NB4 (cell line): ENCODE data around the gene SIGLEC10.

Experiments
- DNase-seq: peaks from one replicate; pipeline ENCODE4 v3.0.0; 2010; ENCODE audit warnings: low read depth
- H3K4me3 ChIP-seq: one replicate; pipeline ENCODE4 v1.5.1; 2011; ENCODE audit warnings: mild to moderate bottlenecking, low read depth, low read length, moderate library complexity
- MYC ChIP-seq: IDR thresholded peaks from 2 replicates; pipeline ENCODE4 v1.6.1; 2011; ENCODE audit warnings: low read depth, low read length
- POLR2A ChIP-seq: IDR thresholded peaks from 2 replicates; pipeline ENCODE4 v1.6.1; 2011; ENCODE audit warnings: mild to moderate bottlenecking; ENCODE audit not compliant: insufficient read length; ENCODE audit errors: extremely low read depth
- TF ChIP-seq, protein P1 (sequence below): IDR thresholded peaks from one replicate; pipeline ENCODE4 v1.5.1; 2012; ENCODE audit warnings: low read depth, low read length
- TF ChIP-seq, protein P2 (sequence below): IDR thresholded peaks from 2 replicates; pipeline ENCODE4 v1.6.1; 2011; ENCODE audit warnings: low read depth, low read length

SIGLEC10 gene

GRCh38 chr19:51377422-51377821 lies 40.0 kb downstream of the SIGLEC10 start:
- TF ChIP-seq MYC (no peak), POLR2A (no peak)
- TF ChIP-seq, protein P1, sequence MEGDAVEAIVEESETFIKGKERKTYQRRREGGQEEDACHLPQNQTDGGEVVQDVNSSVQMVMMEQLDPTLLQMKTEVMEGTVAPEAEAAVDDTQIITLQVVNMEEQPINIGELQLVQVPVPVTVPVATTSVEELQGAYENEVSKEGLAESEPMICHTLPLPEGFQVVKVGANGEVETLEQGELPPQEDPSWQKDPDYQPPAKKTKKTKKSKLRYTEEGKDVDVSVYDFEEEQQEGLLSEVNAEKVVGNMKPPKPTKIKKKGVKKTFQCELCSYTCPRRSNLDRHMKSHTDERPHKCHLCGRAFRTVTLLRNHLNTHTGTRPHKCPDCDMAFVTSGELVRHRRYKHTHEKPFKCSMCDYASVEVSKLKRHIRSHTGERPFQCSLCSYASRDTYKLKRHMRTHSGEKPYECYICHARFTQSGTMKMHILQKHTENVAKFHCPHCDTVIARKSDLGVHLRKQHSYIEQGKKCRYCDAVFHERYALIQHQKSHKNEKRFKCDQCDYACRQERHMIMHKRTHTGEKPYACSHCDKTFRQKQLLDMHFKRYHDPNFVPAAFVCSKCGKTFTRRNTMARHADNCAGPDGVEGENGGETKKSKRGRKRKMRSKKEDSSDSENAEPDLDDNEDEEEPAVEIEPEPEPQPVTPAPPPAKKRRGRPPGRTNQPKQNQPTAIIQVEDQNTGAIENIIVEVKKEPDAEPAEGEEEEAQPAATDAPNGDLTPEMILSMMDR, result no peak
- TF ChIP-seq, protein P2, sequence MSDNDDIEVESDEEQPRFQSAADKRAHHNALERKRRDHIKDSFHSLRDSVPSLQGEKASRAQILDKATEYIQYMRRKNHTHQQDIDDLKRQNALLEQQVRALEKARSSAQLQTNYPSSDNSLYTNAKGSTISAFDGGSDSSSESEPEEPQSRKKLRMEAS, result no peak
- DNase-seq, result no peak
- H3K4me3 ChIP-seq, result no peak overlapping the region

GRCh38 chr19:51375504-51376221 lies 41.8 kb downstream of the SIGLEC10 start:
- TF ChIP-seq, protein P1, result no peak
- TF ChIP-seq, protein P2, result no peak
- no peak for TF ChIP-seq POLR2A
- DNase-seq, result peak; percentile 87
- H3K4me3 ChIP-seq, result no peak overlapping the region

- TF ChIP-seq, protein P1, result no peak
- TF ChIP-seq MYC, result peak; percentile 57
- peak; percentile 19 for TF ChIP-seq POLR2A
- TF ChIP-seq, protein P2, result peak; percentile 68; the same call in 1 of the 2 replicates
- DNase-seq, result peak; percentile 99
- peak within 1 kb of the TSS; percentile 59 for H3K4me3 ChIP-seq
These were observed 44.6 kb downstream of the SIGLEC10 start, which contains the start of gene NKG7 for GRCh38 chr19:51372649-51373504. TSS of gene NKG7 (minus strand) at chr19:51372654. CDS start at chr19:51372535, 119 bp downstream.

DNA sequence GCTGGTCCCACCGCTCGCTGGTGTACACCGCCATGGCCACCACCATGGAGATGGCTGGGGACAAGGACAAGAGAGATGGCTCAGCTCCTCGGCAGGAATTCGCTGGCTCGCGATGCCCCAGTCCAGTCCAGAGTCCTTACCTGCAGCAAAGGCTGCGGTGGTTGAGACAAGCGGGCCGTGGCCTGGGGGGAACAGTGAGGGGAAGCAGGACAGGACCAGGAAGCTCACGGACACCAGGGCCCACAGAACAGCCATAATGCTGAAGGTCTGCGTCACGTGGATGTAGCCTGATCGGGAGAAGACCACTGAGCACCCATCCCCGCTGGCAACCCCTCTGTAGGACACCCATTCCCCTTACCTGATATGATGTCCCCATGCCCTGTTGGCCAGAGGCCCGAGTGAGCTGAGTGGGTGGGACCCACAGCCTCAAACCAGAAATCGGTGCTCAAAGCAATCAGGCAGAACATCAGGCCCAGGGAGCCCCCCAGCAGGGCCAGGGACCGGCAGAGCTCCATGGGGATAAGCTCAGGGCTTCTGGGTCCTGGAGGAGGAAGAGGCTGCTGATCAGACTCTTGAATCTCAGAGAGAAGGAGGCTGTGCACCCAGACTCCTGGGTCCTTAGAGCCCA lies 45.3 kb downstream of the SIGLEC10 start:
- H3K4me3 ChIP-seq, result peak overlapping the region; percentile 59
- TF ChIP-seq, protein P1, result no peak
- TF ChIP-seq, protein P2, result no peak
- DNase-seq, result no peak

- DNase-seq, result no peak
- H3K4me3 ChIP-seq, result peak overlapping the region; percentile 59
- TF ChIP-seq MYC (no peak), POLR2A (no peak)
- TF ChIP-seq, protein P1, result no peak
- TF ChIP-seq, protein P2, result no peak
These were observed 46.2 kb downstream of the SIGLEC10 start for GRCh38 chr19:51371186-51371690.
